K562 (cell line): ENCODE data around the gene PTGES3. TPM values are rescaled to one million over a fixed set of nuclear protein-coding genes. Genes with fewer than 3 reads are reported as not detected.

Experiments
- ATAC-seq: fragments of 200-7000 bp; cut with Tn5 transposase; 3 replicates; pipeline ENCODE4 v1.9.1; 2020; ENCODE audit warnings: moderate library complexity
- BruUV-seq: library from RNA; stranded (reverse); fragments of 400-500 nt; replicated peaks from 2 replicates; lab custom pipeline; 2021; lab: Mats Ljungman, UMichigan
- CTCF ChIA-PET: fragments of 300-600 bp; formaldehyde crosslinking; extraction: SDS; loops from one replicate; lab custom pipeline; 2021; ENCODE audit warnings: low intra/inter-chr PET ratio; lab: Yijun Ruan, JAX
- POLR2A ChIA-PET: fragments of 300-600, 350-650 bp; sonication (Branson Sonifier 250); formaldehyde crosslinking; extraction: SDS; loops from one replicate; lab custom pipeline; 2021; ENCODE audit warnings: antibody characterized with exemption, inconsistent platforms; lab: Yijun Ruan, JAX
- DNase-seq, 4 experiments: peaks; one replicate each; pipeline versions ENCODE4 v3.0.0 to v3.0.0-alpha.2; 2011 to 2018; ENCODE audit warnings: low spot score in 3 of 4, mixed read lengths in 3 of 4; ENCODE audit errors: extremely low read depth in 1 of 4
- FAIRE-seq: peaks from 2 replicates; lab custom pipeline; 2011; peaks lifted over from hg19 to GRCh38; lab: Jason Lieb, UNC
- H2AFZ ChIP-seq: 2 replicates; pipeline ENCODE4 v1.6.0; 2011; ENCODE audit warnings: low read depth, low read length, control low read depth, inconsistent platforms
- H3K27ac ChIP-seq: fragments of 200-600 bp; 3 replicates; pipeline ENCODE4 v1.8.0; 2011; ENCODE audit warnings: low read depth, mild to moderate bottlenecking, control low read depth, inconsistent platforms, low read length, moderate library complexity, mixed read lengths; ENCODE audit errors: extremely low read depth
- H3K27me3 ChIP-seq, 2 experiments: fragments of 300-600 bp in 1 of 2; 2 replicates in 1 of 2; 3 replicates in 1 of 2; pipeline versions ENCODE4 v1.6.0 to v1.8.0; 2011; ENCODE audit warnings: inconsistent platforms in 2 of 2, low read length in 2 of 2, mild to moderate bottlenecking in 1 of 2, mixed read lengths in 1 of 2, moderate library complexity in 1 of 2; ENCODE audit not compliant: control insufficient read depth in 2 of 2, insufficient read depth in 2 of 2
- H3K36me3 ChIP-seq: fragments of 300-600 bp; 3 replicates; pipeline ENCODE4 v1.8.0; 2011; ENCODE audit warnings: mild to moderate bottlenecking, low read length, inconsistent platforms; ENCODE audit not compliant: control insufficient read depth, insufficient read depth
- H3K4me1 ChIP-seq, 2 experiments: fragments of 200-600 bp in 1 of 2; replicated peaks in 1 of 2; 2 replicates in 1 of 2; 3 replicates in 1 of 2; pipeline versions ENCODE4 v1.5.1 to v1.8.0; 2011; ENCODE audit warnings: inconsistent platforms in 2 of 2, low read length in 2 of 2, mild to moderate bottlenecking in 1 of 2, mixed read lengths in 1 of 2, moderate library complexity in 1 of 2; ENCODE audit not compliant: control insufficient read depth in 2 of 2, insufficient read depth in 2 of 2
- H3K4me2 ChIP-seq: 2 replicates; pipeline ENCODE4 v1.6.1; 2011; ENCODE audit warnings: low read length, control low read depth, inconsistent platforms, mixed read lengths; ENCODE audit not compliant: insufficient read depth
- H3K4me3 ChIP-seq: fragments of 200-600 bp; sonication (generic), shearing (Covaris generic); 2 replicates; pipeline ENCODE4 v1.5.1; 2016; ENCODE audit warnings: control low read depth, inconsistent platforms
- H3K79me2 ChIP-seq: fragments of 200-600 bp; 3 replicates; pipeline ENCODE4 v1.8.0; 2011; ENCODE audit warnings: low read length, inconsistent platforms; ENCODE audit not compliant: control insufficient read depth, insufficient read depth
- H3K9ac ChIP-seq, 2 experiments: 2 replicates each; pipeline versions ENCODE4 v1.6.0 to v1.6.1; 2011; ENCODE audit warnings: low read depth in 2 of 2, low read length in 2 of 2, control low read depth in 1 of 2, inconsistent platforms in 1 of 2, mild to moderate bottlenecking in 1 of 2, mixed read lengths in 1 of 2; ENCODE audit not compliant: insufficient read depth in 1 of 2
- H3K9me1 ChIP-seq: one replicate; pipeline ENCODE4 v1.6.0; 2011; ENCODE audit warnings: inconsistent platforms, mild to moderate bottlenecking, low read length, moderate library complexity; ENCODE audit not compliant: control insufficient read depth, insufficient read depth
- H3K9me3 ChIP-seq: replicated peaks from 2 replicates; pipeline ENCODE4 v1.5.1; 2011; ENCODE audit warnings: low read depth, low read length, inconsistent platforms; ENCODE audit not compliant: control insufficient read depth, insufficient read depth
- H4K20me1 ChIP-seq: replicated peaks from 2 replicates; pipeline ENCODE4 v1.6.1; 2011; ENCODE audit warnings: low read length, inconsistent platforms, mixed read lengths; ENCODE audit not compliant: control insufficient read depth, insufficient read depth
- ATF1 ChIP-seq, 2 experiments: fragments of 450-650 bp in 1 of 2; IDR thresholded peaks; 2 replicates each; pipeline ENCODE4 v1.6.1; 2016; ENCODE audit warnings: missing compliant biosample characterization in 1 of 2, missing genetic modification characterization in 1 of 2
- BCL6 ChIP-seq: fragments of 250-450 bp; sonication (Bioruptor Pico); IDR thresholded peaks from 2 replicates; pipeline ENCODE4 v1.4.0; 2020
- ELF1 ChIP-seq: fragments of 200-800 bp; sonication (Bioruptor generic); IDR thresholded peaks from 2 replicates; pipeline ENCODE4 v1.6.1; 2016; ENCODE audit warnings: missing genetic modification characterization, missing compliant biosample characterization
- SMAD3 ChIP-seq: fragments of 450-650 bp; formaldehyde crosslinking; conservative IDR thresholded peaks from 2 replicates; pipeline ENCODE4 v1.4.0; 2020; ENCODE audit warnings: mild to moderate bottlenecking
- STAT5A ChIP-seq: IDR thresholded peaks from 2 replicates; pipeline ENCODE4 v1.6.1; 2012; ENCODE audit warnings: low read length, inconsistent platforms, borderline replicate concordance
- TAF15 ChIP-seq: fragments of 200-400 bp; formaldehyde crosslinking; IDR thresholded peaks from 2 replicates; pipeline ENCODE4 v1.6.1; 2017; ENCODE audit warnings: mild to moderate bottlenecking, low read depth, low read length, moderate library complexity
- TAF7 ChIP-seq: fragments of 450-650 bp; IDR thresholded peaks from 2 replicates; pipeline ENCODE4 v1.6.1; 2016; ENCODE audit warnings: missing genetic modification characterization, missing compliant biosample characterization
- ZNF239 ChIP-seq: fragments of 250-450 bp; sonication (Bioruptor Pico); IDR thresholded peaks from 2 replicates; pipeline ENCODE4 v1.4.0; 2020; ENCODE audit warnings: mild to moderate bottlenecking
- ZNF324 ChIP-seq: fragments of 250-450 bp; sonication (Bioruptor Pico); IDR thresholded peaks from 2 replicates; pipeline ENCODE4 v1.4.0; 2020; ENCODE audit warnings: mild to moderate bottlenecking
- WGBS: fragments of 100-300 bp; shearing (Covaris generic); methylation state at CpG from one replicate; pipeline ENCODE4 v1.1.6; 2016; ENCODE audit warnings: low coverage, mixed read lengths; ENCODE audit not compliant: insufficient coverage; ENCODE audit errors: missing lambda C conversion rate; 5-methylcytosine and 5-hydroxymethylcytosine counted together
- in situ Hi-C: fragments of 300-500 bp; cut with MboI; formaldehyde crosslinking; loops from 4 replicates; pipeline ENCODE4 v1.15.0; 2018; ENCODE audit warnings: inconsistent platforms, mixed read lengths
- intact Hi-C: fragments of 100-400 bp; cut with micrococcal nuclease; formaldehyde crosslinking; loops from 2 replicates; pipeline ENCODE4 v1.14.2; 2022
- polyA plus RNA-seq, 8 experiments: library from polyadenylated mRNA; depleted of rRNA in 4 of 8; stranded (reverse) in 5 of 8; unstranded in 3 of 8; fragments of >200 nt; fragmentation: Nextera tagmentation in 2 of 8; fragmentation: Illumina TruSeq in 1 of 8; extraction: Ambion mirVana in 2 of 8; extraction: Trizol in 1 of 8; gene quantifications; 2 replicates each; pipeline versions ENCODE4 v1.2.1 to v1.2.3, GENCODE V29; 2011 to 2014; ENCODE audit warnings: inconsistent platforms in 1 of 8, missing spikeins in 1 of 8
- total RNA-seq, 7 experiments: library from RNA; depleted of rRNA in 6 of 7; stranded (reverse); fragments of >200 nt in 6 of 7; fragmentation: Illumina TruSeq in 2 of 7; extraction: Trizol in 2 of 7; gene quantifications; 2 replicates each; pipeline versions ENCODE4 v1.2.1 to v1.2.3, GENCODE V29; 2011 to 2021; ENCODE audit warnings: low replicate concordance in 1 of 7
- TF ChIP-seq, protein P1 (sequence below): sonication (generic); formaldehyde crosslinking; IDR thresholded peaks from 2 replicates; pipeline ENCODE4 v1.8.1; 2023; ENCODE audit warnings: mild to moderate bottlenecking, missing genetic modification reagents
- TF ChIP-seq, protein P2 (sequence below), 2 experiments: fragments of 450-650 bp; IDR thresholded peaks; 2 replicates each; pipeline ENCODE4 v1.6.1; 2018; ENCODE audit warnings: mild to moderate bottlenecking in 2 of 2, low read depth in 1 of 2; ENCODE audit not compliant: partially characterized antibody in 2 of 2

Gene PTGES3
- total and polyA plus RNA-seq, 9 of the 15 experiments (the other 6 are each of a cell fraction or from before 2014, with no cell fraction given): 163 to 501 (median 213) TPM

DNA sequence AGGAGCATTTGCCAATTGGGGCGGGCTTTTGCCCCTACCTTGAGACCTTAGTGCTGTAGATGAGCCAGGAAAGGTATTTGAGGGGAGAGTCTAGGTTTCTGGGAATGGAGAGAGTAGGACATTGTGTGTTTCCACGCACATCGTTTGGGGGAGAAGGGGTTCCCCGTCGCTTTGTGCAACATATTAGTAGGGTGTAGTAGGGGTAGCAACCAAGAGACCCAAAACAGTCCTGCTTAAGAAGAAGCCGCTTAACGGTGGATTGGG lies 694 bp upstream of the PTGES3 start (continued):
- TF ChIP-seq, protein P1, sequence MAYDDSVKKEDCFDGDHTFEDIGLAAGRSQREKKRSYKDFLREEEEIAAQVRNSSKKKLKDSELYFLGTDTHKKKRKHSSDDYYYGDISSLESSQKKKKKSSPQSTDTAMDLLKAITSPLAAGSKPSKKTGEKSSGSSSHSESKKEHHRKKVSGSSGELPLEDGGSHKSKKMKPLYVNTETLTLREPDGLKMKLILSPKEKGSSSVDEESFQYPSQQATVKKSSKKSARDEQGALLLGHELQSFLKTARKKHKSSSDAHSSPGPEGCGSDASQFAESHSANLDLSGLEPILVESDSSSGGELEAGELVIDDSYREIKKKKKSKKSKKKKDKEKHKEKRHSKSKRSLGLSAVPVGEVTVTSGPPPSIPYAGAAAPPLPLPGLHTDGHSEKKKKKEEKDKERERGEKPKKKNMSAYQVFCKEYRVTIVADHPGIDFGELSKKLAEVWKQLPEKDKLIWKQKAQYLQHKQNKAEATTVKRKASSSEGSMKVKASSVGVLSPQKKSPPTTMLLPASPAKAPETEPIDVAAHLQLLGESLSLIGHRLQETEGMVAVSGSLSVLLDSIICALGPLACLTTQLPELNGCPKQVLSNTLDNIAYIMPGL: no peak
- TF ChIP-seq ELF1 (tag) (no peak), BCL6 (no peak), SMAD3 (CRISPR knock-in tag) (no peak), ZNF324 (CRISPR knock-in tag) (0 out of 2 replicates have a peak, but pooled peaks have one; percentile 18), TAF15 (no peak)

DNA sequence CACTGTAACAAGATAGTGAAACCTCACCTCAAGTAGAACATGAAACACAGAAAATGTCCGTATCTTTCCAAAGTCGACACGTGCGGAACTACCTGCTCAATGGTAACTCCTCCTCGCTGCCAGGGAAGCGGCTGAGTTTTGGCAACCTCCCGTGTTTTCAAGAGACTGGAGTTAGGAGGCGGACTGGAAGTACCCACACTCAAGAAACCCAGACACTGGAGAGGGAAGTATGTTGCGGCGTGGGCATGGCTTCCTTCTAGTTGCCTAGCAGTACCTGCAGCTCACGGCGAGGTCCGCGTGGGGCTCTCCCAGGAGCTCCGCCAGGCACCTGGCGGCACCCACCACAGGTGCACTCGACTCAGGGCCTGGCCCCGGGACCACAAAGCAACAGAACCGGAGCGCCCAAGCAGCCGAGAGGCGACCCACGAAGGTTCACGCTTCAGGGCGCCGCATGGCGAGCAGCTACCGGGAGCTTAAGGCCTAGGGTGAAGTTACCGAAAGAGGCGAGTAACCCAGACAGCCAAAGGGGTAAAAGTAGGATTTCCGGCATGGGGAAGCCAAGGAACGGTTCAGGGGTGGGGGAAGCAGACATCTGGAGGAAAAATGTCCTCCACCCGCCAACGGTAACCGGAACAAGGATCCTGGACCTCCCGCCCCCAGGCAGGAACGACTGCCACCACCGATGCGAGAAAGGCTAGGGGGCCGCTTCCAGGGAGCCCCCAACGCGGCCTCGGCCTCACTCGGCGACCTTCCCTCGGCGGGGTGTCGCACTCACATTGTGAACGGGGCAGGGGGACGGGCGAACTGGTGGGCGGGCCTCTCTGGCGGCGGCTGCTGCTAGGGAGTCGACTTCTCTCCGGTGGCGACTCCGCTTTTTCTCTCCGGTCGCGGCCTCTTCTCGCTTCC lies 608 bp downstream of the PTGES3 start:
- ATAC-seq: peak; percentile 9
- Histone ChIP-seq H4K20me1 (peaks cover 16% of the 10 kb centered on the region), H3K36me3 (peaks cover 37% of the 10 kb centered on the region), H3K27me3 (no peaks in the 10 kb centered on the region), H3K9me1 (no peaks in the 10 kb centered on the region), H3K4me1 (peaks cover 4 to 33% of the 10 kb centered on the region in 2 experiments; a peak in 4 of 5 replicates), H3K27ac (peak overlapping the region; percentile 99), H3K9ac (peak overlapping the region; percentile 100), H3K4me2 (peak overlapping the region; percentile 96), H3K4me3 (peak overlapping the region; percentile 97), H2AFZ (no peak overlapping the region; the same call in 1 of the 2 replicates), H3K79me2 (peaks cover 72% of the 10 kb centered on the region), H3K9me3 (no peaks in the 10 kb centered on the region)
- in situ Hi-C loops (no loop called here), intact Hi-C loops (loop anchor here (1.0 to 2.0 kb wide), 4 partner anchors 12 to 65 kb away; partner anchors contain the start of genes NACA and PRIM1)
- ChIA-PET CTCF (no interaction called here), POLR2A (interaction anchor here (0.6 to 4.4 kb wide), 19 partner anchors 9 to 242 kb away, joined by 3 to 25 read pairs (median 5); partner anchors contain the start of genes ATP5F1B, NACA and PRIM1)
- peak in 3 of 4 experiments; percentile 60 to 67 (median 65) for DNase-seq
- FAIRE-seq: no peak
- TSS peak; percentile 58 for BruUV-seq
- 2% methylated on average over 52 of the region's 62 CpGs for WGBS
- TF ChIP-seq ATF1 (CRISPR knock-in tag; IDR thresholded peaks at IDR 0.05) (no peak), ATF1 (tag; IDR thresholded peaks at IDR 0.05) (no peak), STAT5A (no peak), TAF7 (peak; percentile 74), ZNF239 (CRISPR knock-in tag) (peak; percentile 9; the same call in 1 of the 2 replicates)
- TF ChIP-seq, protein P2, sequence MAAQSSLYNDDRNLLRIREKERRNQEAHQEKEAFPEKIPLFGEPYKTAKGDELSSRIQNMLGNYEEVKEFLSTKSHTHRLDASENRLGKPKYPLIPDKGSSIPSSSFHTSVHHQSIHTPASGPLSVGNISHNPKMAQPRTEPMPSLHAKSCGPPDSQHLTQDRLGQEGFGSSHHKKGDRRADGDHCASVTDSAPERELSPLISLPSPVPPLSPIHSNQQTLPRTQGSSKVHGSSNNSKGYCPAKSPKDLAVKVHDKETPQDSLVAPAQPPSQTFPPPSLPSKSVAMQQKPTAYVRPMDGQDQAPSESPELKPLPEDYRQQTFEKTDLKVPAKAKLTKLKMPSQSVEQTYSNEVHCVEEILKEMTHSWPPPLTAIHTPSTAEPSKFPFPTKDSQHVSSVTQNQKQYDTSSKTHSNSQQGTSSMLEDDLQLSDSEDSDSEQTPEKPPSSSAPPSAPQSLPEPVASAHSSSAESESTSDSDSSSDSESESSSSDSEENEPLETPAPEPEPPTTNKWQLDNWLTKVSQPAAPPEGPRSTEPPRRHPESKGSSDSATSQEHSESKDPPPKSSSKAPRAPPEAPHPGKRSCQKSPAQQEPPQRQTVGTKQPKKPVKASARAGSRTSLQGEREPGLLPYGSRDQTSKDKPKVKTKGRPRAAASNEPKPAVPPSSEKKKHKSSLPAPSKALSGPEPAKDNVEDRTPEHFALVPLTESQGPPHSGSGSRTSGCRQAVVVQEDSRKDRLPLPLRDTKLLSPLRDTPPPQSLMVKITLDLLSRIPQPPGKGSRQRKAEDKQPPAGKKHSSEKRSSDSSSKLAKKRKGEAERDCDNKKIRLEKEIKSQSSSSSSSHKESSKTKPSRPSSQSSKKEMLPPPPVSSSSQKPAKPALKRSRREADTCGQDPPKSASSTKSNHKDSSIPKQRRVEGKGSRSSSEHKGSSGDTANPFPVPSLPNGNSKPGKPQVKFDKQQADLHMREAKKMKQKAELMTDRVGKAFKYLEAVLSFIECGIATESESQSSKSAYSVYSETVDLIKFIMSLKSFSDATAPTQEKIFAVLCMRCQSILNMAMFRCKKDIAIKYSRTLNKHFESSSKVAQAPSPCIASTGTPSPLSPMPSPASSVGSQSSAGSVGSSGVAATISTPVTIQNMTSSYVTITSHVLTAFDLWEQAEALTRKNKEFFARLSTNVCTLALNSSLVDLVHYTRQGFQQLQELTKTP (IDR thresholded peaks at IDR 0.05; ENCODE audit: low read depth in 1 of 2, partially characterized antibody in 2 of 2): peak in 1 of 2 experiments; percentile 31
